Mesothelial cell of epicardium (in vitro differentiated cells): ENCODE results near the gene C4A. TPM values are rescaled to one million over a fixed set of nuclear protein-coding genes. Genes with fewer than 3 reads are reported as not detected.

ENCODE experiments used
- DNase-seq, 2 experiments: peaks; one replicate each; pipeline ENCODE4 v3.0.0; 2021; ENCODE audit warnings: low spot score in 2 of 2; ENCODE audit not compliant: unreplicated experiment in 2 of 2
- H3K27ac Mint-ChIP-seq: 2 replicates; pipeline ENCODE4 v1.8.0; 2021; ENCODE audit warnings: mixed read lengths
- H3K27me3 Mint-ChIP-seq: 2 replicates; pipeline ENCODE4 v1.8.0; 2021; ENCODE audit warnings: low read depth, mixed read lengths
- H3K36me3 Mint-ChIP-seq: 2 replicates; pipeline ENCODE4 v1.8.0; 2021; ENCODE audit warnings: mixed read lengths
- H3K4me1 Mint-ChIP-seq: 2 replicates; pipeline ENCODE4 v1.8.0; 2021; ENCODE audit warnings: mixed read lengths
- H3K4me3 Mint-ChIP-seq: 2 replicates; pipeline ENCODE4 v1.8.0; 2021; ENCODE audit warnings: mild to moderate bottlenecking, moderate library complexity, mixed read lengths
- H3K9me3 Mint-ChIP-seq: 2 replicates; pipeline ENCODE4 v1.8.0; 2021; ENCODE audit warnings: mixed read lengths
- CTCF ChIP-seq: fragments of 200-600 bp; sonication (generic); IDR thresholded peaks from one replicate; pipeline ENCODE4 v1.5.0; 2021; ENCODE audit warnings: antibody characterized with exemption; ENCODE audit not compliant: unreplicated experiment
- total RNA-seq: library from RNA; stranded (reverse); gene quantifications from 3 replicates; pipeline ENCODE4 v1.2.1, GENCODE V29; 2021

The C4A gene
- total RNA-seq, 1 donor from 2014 or later: 12.3 TPM

GRCh38 chr6:31963921-31964320 lies 17.9 kb upstream of the C4A start:
- no peak for TF ChIP-seq CTCF
- H3K36me3 Mint-ChIP-seq: peaks cover 40% of the 10 kb centered on the region
- H3K27ac Mint-ChIP-seq: no peak overlapping the region
- H3K9me3 Mint-ChIP-seq: no peaks in the 10 kb centered on the region
- H3K4me1 Mint-ChIP-seq: peaks cover 12% of the 10 kb centered on the region
- H3K27me3 Mint-ChIP-seq: no peaks in the 10 kb centered on the region
- no peak for DNase-seq
- no peak overlapping the region for H3K4me3 Mint-ChIP-seq

- no peaks in the 10 kb centered on the region for H3K9me3 Mint-ChIP-seq
- H3K27me3 Mint-ChIP-seq: no peaks in the 10 kb centered on the region
- no peak for TF ChIP-seq CTCF
- H3K27ac Mint-ChIP-seq: no peak overlapping the region
- H3K4me3 Mint-ChIP-seq: no peak overlapping the region
- H3K4me1 Mint-ChIP-seq: no peaks in the 10 kb centered on the region
- peaks cover 43% of the 10 kb centered on the region for H3K36me3 Mint-ChIP-seq
- no peak for DNase-seq
These were observed 16.2 kb upstream of the C4A start for GRCh38 chr6:31965700-31966099.

- H3K27me3 Mint-ChIP-seq: no peaks in the 10 kb centered on the region
- no peak overlapping the region for H3K4me3 Mint-ChIP-seq
These were observed 15.4 kb upstream of the C4A start for GRCh38 chr6:31966506-31966905.

GRCh38 chr6:31966997-31967925 lies 14.6 kb upstream of the C4A start:
- TF ChIP-seq CTCF: no peak
- Mint-ChIP-seq H3K9me3 (no peaks in the 10 kb centered on the region), H3K27ac (no peak overlapping the region), H3K36me3 (peaks cover 30% of the 10 kb centered on the region), H3K4me1 (peaks cover 5% of the 10 kb centered on the region), H3K4me3 (no peak overlapping the region), H3K27me3 (no peaks in the 10 kb centered on the region)
- no peak for DNase-seq

More at GRCh38 chr6:31966506-31966905, 15.4 kb upstream of the C4A start:
- Mint-ChIP-seq H3K4me1 (peaks cover 2% of the 10 kb centered on the region), H3K27ac (no peak overlapping the region), H3K36me3 (peaks cover 38% of the 10 kb centered on the region), H3K9me3 (no peaks in the 10 kb centered on the region)
- TF ChIP-seq CTCF: no peak
- DNase-seq: no peak

GRCh38 chr6:31967926-31968320 lies 13.9 kb upstream of the C4A start:
- Mint-ChIP-seq H3K9me3 (no peaks in the 10 kb centered on the region), H3K4me3 (no peak overlapping the region), H3K27ac (no peak overlapping the region), H3K4me1 (peaks cover 10% of the 10 kb centered on the region), H3K36me3 (peaks cover 25% of the 10 kb centered on the region), H3K27me3 (no peaks in the 10 kb centered on the region)
- no peak for TF ChIP-seq CTCF
- no peak for DNase-seq
